Mucosa of descending colon (tissue), 3 donors: ENCODE data around the gene GDF2. TPM values are rescaled to one million over a fixed set of nuclear protein-coding genes. Genes with fewer than 3 reads are reported as not detected.

Source experiments
- ATAC-seq: fragments of 200-7000 bp; cut with Tn5 transposase; one replicate; pipeline ENCODE4 v1.9.1; 2020; ENCODE audit warnings: mild to moderate bottlenecking, moderate library complexity
- DNase-seq, 3 donors: peaks; one replicate each; pipeline ENCODE4 v3.0.0-alpha.2; 2020
- H3K36me3 ChIP-seq: fragments of 200-600 bp; one replicate; pipeline ENCODE4 v1.8.0; 2021; ENCODE audit warnings: low read depth, mild to moderate bottlenecking
- H3K4me1 ChIP-seq: fragments of 200-600 bp; one replicate; pipeline ENCODE4 v1.8.0; 2021; ENCODE audit warnings: low read depth, mild to moderate bottlenecking
- H3K4me3 ChIP-seq: fragments of 200-600 bp; one replicate; pipeline ENCODE4 v1.8.0; 2021; ENCODE audit warnings: mild to moderate bottlenecking
- H3K9me3 ChIP-seq: fragments of 200-600 bp; one replicate; pipeline ENCODE4 v1.8.0; 2021; ENCODE audit warnings: mild to moderate bottlenecking
- CTCF ChIP-seq: fragments of 200-600 bp; IDR thresholded peaks from one replicate; pipeline ENCODE4 v1.8.0; 2022; ENCODE audit warnings: antibody characterized with exemption, mild to moderate bottlenecking
- intact Hi-C, 2 donors: fragments of 100-400 bp; cut with DNase I in 1 of 2; cut with micrococcal nuclease in 1 of 2; formaldehyde crosslinking; loops; one replicate each; pipeline versions ENCODE4 v1.11.0 to v1.11.1; 2022; cut with DNase I, micrococcal nuclease
- total RNA-seq, 3 donors: library from RNA; stranded (reverse); fragmentation: NEBNext Ultra II Directional in 2 of 3; extraction: Animal tissue kit (Norgen Biotek cat#: 25700) in 2 of 3; gene quantifications; one replicate each; pipeline versions ENCODE4 v1.2.1 to v1.2.4, GENCODE V29; 2021 to 2023
- donor health status: DM: no; HTN: no; CAD: no; lungs with moderate emphysema.
- donor health status: DM: no; HTN: no; CAD: no.
- donor health status: DM: no; HTN: yes; CAD: no.

Gene GDF2
- total RNA-seq, 3 donors from 2014 or later = not detected

GRCh38 chr10:47347303-47347675, 25.0 kb downstream of the GDF2 start:
- Histone ChIP-seq H3K9me3 (no peaks in the 10 kb centered on the region), H3K36me3 (no peaks in the 10 kb centered on the region), H3K4me1 (no peaks in the 10 kb centered on the region), H3K4me3 (no peak overlapping the region)
- no peak for TF ChIP-seq CTCF
- no peak for ATAC-seq
- DNase-seq = no peak
- intact Hi-C loops = no loop called here

GRCh38 chr10:47348138-47348651, 25.9 kb downstream of the GDF2 start, which contains the start of gene RBP3:
Gene RBP3, plus strand, starts transcription at chr10:47348363. Its CDS starts 122 bp downstream, at chr10:47348485.
- intact Hi-C loops = no loop called here
- DNase-seq (no peak), ATAC-seq (no peak)
- H3K36me3 ChIP-seq = no peaks in the 10 kb centered on the region
- TF ChIP-seq CTCF = no peak
- H3K4me3 ChIP-seq = no peak within 1 kb of the TSS
- H3K4me1 ChIP-seq = no peaks in the 10 kb centered on the region
- no peaks in the 10 kb centered on the region for H3K9me3 ChIP-seq

GRCh38 chr10:47348661-47349470, 26.6 kb downstream of the GDF2 start:
- no peaks in the 10 kb centered on the region for H3K4me1 ChIP-seq
- TF ChIP-seq CTCF = no peak
- H3K4me3 ChIP-seq = no peak overlapping the region
- no peaks in the 10 kb centered on the region for H3K9me3 ChIP-seq
- intact Hi-C loops = no loop called here
- no peaks in the 10 kb centered on the region for H3K36me3 ChIP-seq
- no peak for ATAC-seq
- DNase-seq = no peak

GRCh38 chr10:47349516-47349915, 27.3 kb downstream of the GDF2 start:
- no peak for ATAC-seq
- TF ChIP-seq CTCF = no peak

GRCh38 chr10:47349941-47350371, 27.7 kb downstream of the GDF2 start:
- DNase-seq (no peak), ATAC-seq (no peak)
- intact Hi-C loops = no loop called here
- no peaks in the 10 kb centered on the region for H3K4me1 ChIP-seq
- H3K4me3 ChIP-seq = no peak overlapping the region
- TF ChIP-seq CTCF = no peak
- H3K9me3 ChIP-seq = no peaks in the 10 kb centered on the region
- H3K36me3 ChIP-seq = no peaks in the 10 kb centered on the region

More at GRCh38 chr10:47349516-47349915, 27.3 kb downstream of the GDF2 start:
- intact Hi-C loops = no loop called here
- Histone ChIP-seq H3K36me3 (no peaks in the 10 kb centered on the region), H3K9me3 (no peaks in the 10 kb centered on the region), H3K4me3 (no peak overlapping the region), H3K4me1 (no peaks in the 10 kb centered on the region)
- DNase-seq = no peak
